ENCODE measurements around the gene PDP2. TPM values are rescaled to one million over a fixed set of nuclear protein-coding genes. Genes with fewer than 3 reads are reported as not detected.

The PDP2 gene
- total and polyA plus RNA-seq, 2 donors (not counting 3 experiments of a cell fraction or from before 2014, with no cell fraction given): 4.4 to 9.3 TPM

DNA sequence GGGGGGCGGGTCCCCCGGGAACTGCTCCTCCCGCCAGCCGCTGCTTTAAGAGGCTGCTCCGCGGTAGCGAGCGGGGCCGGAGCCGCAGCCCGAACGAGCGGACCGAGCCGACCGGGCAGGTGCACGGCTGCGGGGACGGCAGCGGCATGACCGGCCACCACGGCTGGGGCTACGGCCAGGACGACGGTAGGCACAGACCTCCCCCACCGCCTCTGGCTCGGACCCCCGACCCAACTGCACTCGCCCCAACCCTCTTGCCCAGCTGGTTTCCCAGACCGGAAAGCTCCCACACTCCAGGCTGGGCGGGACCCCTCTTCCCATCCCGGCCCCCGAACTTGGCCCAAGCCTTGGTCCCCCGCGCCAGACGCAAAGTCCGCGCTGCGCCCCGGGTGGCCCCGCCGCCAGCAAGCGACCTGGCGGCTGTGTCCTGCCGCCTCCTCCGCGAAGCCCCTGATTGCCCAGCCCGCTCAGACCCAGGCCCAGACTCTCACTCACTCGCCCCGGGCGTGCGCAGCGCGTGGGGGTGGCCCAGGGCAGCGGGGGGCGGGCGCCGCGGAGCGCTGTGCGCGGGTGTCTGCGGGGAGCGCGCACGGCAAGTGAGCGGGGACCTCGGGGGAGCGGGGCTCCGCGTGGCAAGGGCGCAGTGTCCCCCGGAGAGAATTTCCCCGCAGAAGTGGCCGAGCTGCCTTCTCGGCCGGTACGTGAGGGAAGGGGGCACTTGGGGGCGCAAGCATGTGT is 35.8 kb upstream of the PDP2 start, which contains the start of gene CA7:
Gene CA7, plus strand, starts transcription at position 73 of the 738 bp plus-strand sequence. Its CDS starts 74 bp downstream, at position 147.
- no TSS peak for BruUV-seq (replicated peaks)
- H3K9me3 ChIP-seq (replicated peaks; ENCODE audit: control insufficient read depth, insufficient read depth, low read length): no peaks in the 10 kb centered on the region
- H4K20me1 ChIP-seq (replicated peaks; ENCODE audit: control insufficient read depth, extremely low read depth, insufficient read depth, low read length): no peaks in the 10 kb centered on the region
- no peaks in the 10 kb centered on the region for H3K79me2 ChIP-seq (ENCODE audit: control insufficient read depth, insufficient read depth, low read length)
- no peak within 1 kb of the TSS for H2AFZ ChIP-seq (ENCODE audit: low read depth, low read length)
- H3K27me3 ChIP-seq (ENCODE audit: control insufficient read depth in 2 of 2, insufficient read depth in 2 of 2, low read length in 2 of 2): peaks cover 46 to 50% of the 10 kb centered on the region in 2 experiments
- no peak within 1 kb of the TSS for H3K27ac ChIP-seq (ENCODE audit: insufficient read depth, low read depth, low read length)
- H3K4me3 ChIP-seq (replicated peaks in 1 of 3; ENCODE audit: insufficient read depth in 1 of 3, low read depth in 1 of 3, low read length in 3 of 3): peak within 1 kb of the TSS in 1 of 3 experiments; percentile 1
- DNase-seq (ENCODE audit: low read depth, low spot score): no peak
- intact Hi-C loops (cut with micrococcal nuclease): no loop called here
- TF ChIP-seq EZH2 (IDR thresholded peaks at IDR 0.05; ENCODE audit: borderline replicate concordance, low read depth, low read length, severe bottlenecking) (peak; percentile 93), GATA2 (IDR thresholded peaks at IDR 0.05; ENCODE audit: insufficient read depth, insufficient read length, low read depth, low read length) (no peak), POLR2AphosphoS5 (IDR thresholded peaks at IDR 0.05; ENCODE audit: insufficient read depth, low read depth, low read length) (no peak), FOS (IDR thresholded peaks at IDR 0.05; ENCODE audit: borderline replicate concordance, insufficient read depth, low read length) (no peak), MYC (IDR thresholded peaks at IDR 0.05; ENCODE audit: low read depth, low read length) (no peak), POLR2A (IDR thresholded peaks at IDR 0.05; ENCODE audit: low read depth, low read length) (no peak)
- TF ChIP-seq, protein P1, sequence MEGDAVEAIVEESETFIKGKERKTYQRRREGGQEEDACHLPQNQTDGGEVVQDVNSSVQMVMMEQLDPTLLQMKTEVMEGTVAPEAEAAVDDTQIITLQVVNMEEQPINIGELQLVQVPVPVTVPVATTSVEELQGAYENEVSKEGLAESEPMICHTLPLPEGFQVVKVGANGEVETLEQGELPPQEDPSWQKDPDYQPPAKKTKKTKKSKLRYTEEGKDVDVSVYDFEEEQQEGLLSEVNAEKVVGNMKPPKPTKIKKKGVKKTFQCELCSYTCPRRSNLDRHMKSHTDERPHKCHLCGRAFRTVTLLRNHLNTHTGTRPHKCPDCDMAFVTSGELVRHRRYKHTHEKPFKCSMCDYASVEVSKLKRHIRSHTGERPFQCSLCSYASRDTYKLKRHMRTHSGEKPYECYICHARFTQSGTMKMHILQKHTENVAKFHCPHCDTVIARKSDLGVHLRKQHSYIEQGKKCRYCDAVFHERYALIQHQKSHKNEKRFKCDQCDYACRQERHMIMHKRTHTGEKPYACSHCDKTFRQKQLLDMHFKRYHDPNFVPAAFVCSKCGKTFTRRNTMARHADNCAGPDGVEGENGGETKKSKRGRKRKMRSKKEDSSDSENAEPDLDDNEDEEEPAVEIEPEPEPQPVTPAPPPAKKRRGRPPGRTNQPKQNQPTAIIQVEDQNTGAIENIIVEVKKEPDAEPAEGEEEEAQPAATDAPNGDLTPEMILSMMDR (IDR thresholded peaks at IDR 0.05; ENCODE audit: extremely low read depth in 1 of 2, insufficient read depth in 1 of 2, low read depth in 1 of 2, low read length in 2 of 2): no peak
- H3K9me1 ChIP-seq (replicated peaks; ENCODE audit: control insufficient read depth, extremely low read depth, insufficient read depth, low read length): no peaks in the 10 kb centered on the region
- H3K9ac ChIP-seq (replicated peaks; ENCODE audit: extremely low read depth, insufficient read depth, low read length): no peak within 1 kb of the TSS
- H3K36me3 ChIP-seq (ENCODE audit: control insufficient read depth in 2 of 2, extremely low read depth in 1 of 2, insufficient read depth in 2 of 2, low read length in 2 of 2): no peaks in the 10 kb centered on the region
- dilution Hi-C loops (cut with MboI; ENCODE audit: extremely low pct_ligation_motif_present, low sequenced_read_pairs): no loop called here
- H3K4me1 ChIP-seq (ENCODE audit: control insufficient read depth, extremely low read depth, insufficient read depth, low read length): peaks cover 2% of the 10 kb centered on the region
- CTCF ChIA-PET: interaction anchor here (0.6 to 3.6 kb wide), 4 partner anchors 14 to 179 kb away, joined by 3 to 36 read pairs (median 10); partner anchors contain the start of gene NAE1
- H3K4me2 ChIP-seq (ENCODE audit: insufficient read depth, low read length): no peak within 1 kb of the TSS
- no peak for FAIRE-seq
- POLR2A ChIA-PET: no interaction called here
